Loucy (cell line): ENCODE data around the gene THADA.

ENCODE experiments used
- EZH2phosphoT487 ChIP-seq: fragments of 200-600 bp; IDR thresholded peaks from 2 replicates; pipeline ENCODE4 v1.6.1; 2018; ENCODE audit warnings: antibody characterized with exemption, mild to moderate bottlenecking, moderate library complexity, borderline replicate concordance
- TF ChIP-seq, protein P1 (sequence below): fragments of 200-600 bp; sonication (generic); conservative IDR thresholded peaks from 2 replicates; pipeline ENCODE4 v1.5.1; 2014; ENCODE audit warnings: mild to moderate bottlenecking, antibody characterized with exemption, low read length

DNA sequence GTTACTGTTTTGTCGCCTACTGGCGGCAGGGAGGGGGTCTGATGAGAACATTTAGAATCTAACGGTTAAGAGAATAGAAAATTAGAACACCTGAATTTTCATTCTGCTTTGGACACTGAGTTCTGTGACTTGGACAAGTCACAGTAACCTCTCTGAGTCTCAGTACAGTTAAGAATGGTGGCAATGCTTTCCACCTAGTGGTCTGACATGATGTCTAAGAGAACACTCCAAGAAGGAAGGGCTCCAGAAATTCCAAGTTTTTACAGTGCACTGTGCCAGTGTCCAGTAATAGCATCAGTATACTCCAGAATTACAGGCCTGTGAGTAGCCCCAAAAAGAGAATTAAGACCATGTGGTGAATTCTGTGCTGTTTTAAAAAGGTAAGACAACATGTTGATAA is 195.3 kb downstream of the THADA start:
- TF ChIP-seq, protein P1, sequence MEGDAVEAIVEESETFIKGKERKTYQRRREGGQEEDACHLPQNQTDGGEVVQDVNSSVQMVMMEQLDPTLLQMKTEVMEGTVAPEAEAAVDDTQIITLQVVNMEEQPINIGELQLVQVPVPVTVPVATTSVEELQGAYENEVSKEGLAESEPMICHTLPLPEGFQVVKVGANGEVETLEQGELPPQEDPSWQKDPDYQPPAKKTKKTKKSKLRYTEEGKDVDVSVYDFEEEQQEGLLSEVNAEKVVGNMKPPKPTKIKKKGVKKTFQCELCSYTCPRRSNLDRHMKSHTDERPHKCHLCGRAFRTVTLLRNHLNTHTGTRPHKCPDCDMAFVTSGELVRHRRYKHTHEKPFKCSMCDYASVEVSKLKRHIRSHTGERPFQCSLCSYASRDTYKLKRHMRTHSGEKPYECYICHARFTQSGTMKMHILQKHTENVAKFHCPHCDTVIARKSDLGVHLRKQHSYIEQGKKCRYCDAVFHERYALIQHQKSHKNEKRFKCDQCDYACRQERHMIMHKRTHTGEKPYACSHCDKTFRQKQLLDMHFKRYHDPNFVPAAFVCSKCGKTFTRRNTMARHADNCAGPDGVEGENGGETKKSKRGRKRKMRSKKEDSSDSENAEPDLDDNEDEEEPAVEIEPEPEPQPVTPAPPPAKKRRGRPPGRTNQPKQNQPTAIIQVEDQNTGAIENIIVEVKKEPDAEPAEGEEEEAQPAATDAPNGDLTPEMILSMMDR = no peak
- TF ChIP-seq EZH2phosphoT487 = no peak
